Gastroesophageal sphincter (tissue), 3 donors: Measurements from ENCODE around the gene TGFBR3.

Source experiments
- POLR2A ChIP-seq, 2 donors: fragments of 450-650 bp; IDR thresholded peaks; one replicate each; pipeline ENCODE4 v1.6.1; 2017; ENCODE audit warnings: antibody characterized with exemption in 2 of 2, mild to moderate bottlenecking in 2 of 2, moderate library complexity in 1 of 2
- POLR2AphosphoS5 ChIP-seq: sonication (generic); formaldehyde crosslinking; IDR thresholded peaks from one replicate; pipeline ENCODE4 v1.6.1; 2017; ENCODE audit warnings: antibody characterized with exemption
- TF ChIP-seq, protein P1 (sequence below), 4 experiments: fragments of 200-600 bp in 2 of 4; fragments of 450-650 bp in 2 of 4; sonication (generic) in 1 of 4; IDR thresholded peaks; one replicate each; pipeline ENCODE4 v1.5.1; 2017 to 2019; ENCODE audit warnings: antibody characterized with exemption in 4 of 4, mild to moderate bottlenecking in 2 of 4, moderate library complexity in 2 of 4

DNA sequence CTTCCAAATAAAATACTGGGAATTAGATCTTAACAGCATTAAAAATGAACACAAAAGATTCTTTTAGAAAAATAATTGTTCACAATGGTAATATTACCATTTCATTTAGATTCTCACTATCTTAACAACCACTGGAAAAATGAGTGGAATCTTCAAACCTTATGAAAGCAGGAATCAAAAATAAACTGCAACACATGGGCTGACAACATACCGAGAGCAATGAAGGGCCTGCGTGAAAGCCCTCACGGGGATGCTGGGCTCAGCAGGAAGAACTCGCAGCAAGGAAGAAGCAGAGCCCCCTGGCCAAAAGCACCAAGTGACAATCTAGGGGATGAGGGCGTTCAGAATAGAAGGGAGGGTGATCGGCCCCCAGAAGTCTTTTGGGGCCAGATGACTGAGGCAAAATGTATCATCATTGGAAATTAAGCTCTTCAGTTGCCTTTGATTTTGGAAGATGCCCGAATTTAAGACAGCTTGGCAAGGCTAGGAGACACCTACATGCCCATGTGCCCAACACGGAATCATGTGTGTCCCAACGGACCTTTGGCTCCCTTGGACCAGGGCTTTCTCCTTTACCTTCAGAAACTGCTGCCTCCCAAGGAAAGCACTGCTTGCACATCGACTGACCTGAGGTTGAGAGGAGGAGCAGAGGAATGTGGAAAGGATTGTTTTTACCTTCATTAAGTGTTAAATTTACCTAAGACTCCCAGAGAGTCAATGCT is 103.9 kb downstream of the TGFBR3 start:
- TF ChIP-seq, protein P1, sequence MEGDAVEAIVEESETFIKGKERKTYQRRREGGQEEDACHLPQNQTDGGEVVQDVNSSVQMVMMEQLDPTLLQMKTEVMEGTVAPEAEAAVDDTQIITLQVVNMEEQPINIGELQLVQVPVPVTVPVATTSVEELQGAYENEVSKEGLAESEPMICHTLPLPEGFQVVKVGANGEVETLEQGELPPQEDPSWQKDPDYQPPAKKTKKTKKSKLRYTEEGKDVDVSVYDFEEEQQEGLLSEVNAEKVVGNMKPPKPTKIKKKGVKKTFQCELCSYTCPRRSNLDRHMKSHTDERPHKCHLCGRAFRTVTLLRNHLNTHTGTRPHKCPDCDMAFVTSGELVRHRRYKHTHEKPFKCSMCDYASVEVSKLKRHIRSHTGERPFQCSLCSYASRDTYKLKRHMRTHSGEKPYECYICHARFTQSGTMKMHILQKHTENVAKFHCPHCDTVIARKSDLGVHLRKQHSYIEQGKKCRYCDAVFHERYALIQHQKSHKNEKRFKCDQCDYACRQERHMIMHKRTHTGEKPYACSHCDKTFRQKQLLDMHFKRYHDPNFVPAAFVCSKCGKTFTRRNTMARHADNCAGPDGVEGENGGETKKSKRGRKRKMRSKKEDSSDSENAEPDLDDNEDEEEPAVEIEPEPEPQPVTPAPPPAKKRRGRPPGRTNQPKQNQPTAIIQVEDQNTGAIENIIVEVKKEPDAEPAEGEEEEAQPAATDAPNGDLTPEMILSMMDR (IDR thresholded peaks at IDR 0.05): no peak
- TF ChIP-seq POLR2AphosphoS5 (no peak), POLR2A (IDR thresholded peaks at IDR 0.05) (no peak)
